ENCODE results near the gene CSTA.

DNA sequence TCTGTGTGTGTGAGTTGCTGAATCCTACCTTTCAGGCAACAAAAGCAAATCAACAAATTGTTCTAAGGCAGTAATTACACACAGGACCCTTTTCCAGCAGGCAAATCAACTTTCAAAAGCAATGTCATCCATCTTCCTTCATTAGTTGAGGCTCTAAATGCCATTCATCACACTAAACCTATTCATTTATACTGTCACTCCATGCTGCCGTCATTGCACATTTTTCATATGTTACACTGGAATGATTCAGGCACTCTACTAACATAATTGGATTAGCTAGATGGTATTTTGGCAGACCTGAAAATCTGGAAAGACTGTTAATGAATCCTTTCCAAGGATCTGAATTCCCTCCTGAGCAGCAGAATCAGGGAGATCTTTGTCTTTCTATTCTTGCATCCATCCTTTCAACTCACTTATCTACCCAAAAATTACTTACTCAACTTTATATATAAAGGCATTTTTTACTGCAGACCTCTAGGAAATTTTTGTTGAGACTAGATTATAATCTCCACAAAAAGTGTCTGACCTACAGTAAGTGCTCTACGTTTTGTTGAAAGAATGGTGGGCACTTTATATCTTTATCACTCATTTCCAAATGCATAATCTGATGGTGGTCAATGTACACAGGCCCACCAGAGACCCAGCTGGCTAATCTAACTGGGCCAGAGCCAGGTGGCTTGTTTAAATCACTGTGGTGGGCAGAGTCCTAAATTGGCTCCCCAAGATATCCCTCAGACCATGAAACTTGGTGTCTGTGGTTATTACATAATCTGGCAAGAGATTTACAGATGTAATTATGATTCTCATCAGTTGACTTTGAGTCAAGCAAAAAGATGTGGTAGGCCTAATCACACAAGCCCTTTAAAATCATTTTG is 33.0 kb downstream of the CSTA start:
- TF ChIP-seq, protein P1, sequence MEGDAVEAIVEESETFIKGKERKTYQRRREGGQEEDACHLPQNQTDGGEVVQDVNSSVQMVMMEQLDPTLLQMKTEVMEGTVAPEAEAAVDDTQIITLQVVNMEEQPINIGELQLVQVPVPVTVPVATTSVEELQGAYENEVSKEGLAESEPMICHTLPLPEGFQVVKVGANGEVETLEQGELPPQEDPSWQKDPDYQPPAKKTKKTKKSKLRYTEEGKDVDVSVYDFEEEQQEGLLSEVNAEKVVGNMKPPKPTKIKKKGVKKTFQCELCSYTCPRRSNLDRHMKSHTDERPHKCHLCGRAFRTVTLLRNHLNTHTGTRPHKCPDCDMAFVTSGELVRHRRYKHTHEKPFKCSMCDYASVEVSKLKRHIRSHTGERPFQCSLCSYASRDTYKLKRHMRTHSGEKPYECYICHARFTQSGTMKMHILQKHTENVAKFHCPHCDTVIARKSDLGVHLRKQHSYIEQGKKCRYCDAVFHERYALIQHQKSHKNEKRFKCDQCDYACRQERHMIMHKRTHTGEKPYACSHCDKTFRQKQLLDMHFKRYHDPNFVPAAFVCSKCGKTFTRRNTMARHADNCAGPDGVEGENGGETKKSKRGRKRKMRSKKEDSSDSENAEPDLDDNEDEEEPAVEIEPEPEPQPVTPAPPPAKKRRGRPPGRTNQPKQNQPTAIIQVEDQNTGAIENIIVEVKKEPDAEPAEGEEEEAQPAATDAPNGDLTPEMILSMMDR (IDR thresholded peaks at IDR 0.05) = no peak
- no peak for TF ChIP-seq POLR2A (IDR thresholded peaks at IDR 0.05)
